Measurements from ENCODE around the gene GLB1L2. TPM values are rescaled to one million over a fixed set of nuclear protein-coding genes. Genes with fewer than 3 reads are reported as not detected.

The GLB1L2 gene
- total RNA-seq, 6 donors from 2014 or later = 3.1 to 11.6 (median 6.0) TPM

GRCh38 chr11:134380229-134380628 lies 48.4 kb downstream of the GLB1L2 start:
- 80 to 87% methylated on average over 7 to 11 of the region's 12 CpGs for WGBS, 2 donors
- ATAC-seq (ENCODE audit: low FRiP score in 2 of 2) (no peak), DNase-seq (no peak)
- TF ChIP-seq POLR2A (IDR thresholded peaks at IDR 0.05) (no peak), POLR2AphosphoS5 (IDR thresholded peaks at IDR 0.05) (no peak), CTCF (IDR thresholded peaks at IDR 0.05) (no peak), EP300 (IDR thresholded peaks at IDR 0.05) (no peak)
- Histone ChIP-seq H3K27ac (no peak overlapping the region), H3K4me3 (no peak overlapping the region), H3K9me3 (no peaks in the 10 kb centered on the region), H3K36me3 (no peaks in the 10 kb centered on the region), H3K27me3 (no peaks in the 10 kb centered on the region), H3K4me1 (no peaks in the 10 kb centered on the region)

- no peak overlapping the region for H3K4me3 ChIP-seq
- H3K27me3 ChIP-seq = no peaks in the 10 kb centered on the region
- no peak overlapping the region for H3K27ac ChIP-seq
- H3K9me3 ChIP-seq = no peaks in the 10 kb centered on the region
- TF ChIP-seq EP300 (IDR thresholded peaks at IDR 0.05) = no peak
- no peak for TF ChIP-seq POLR2AphosphoS5 (IDR thresholded peaks at IDR 0.05)
- TF ChIP-seq CTCF (IDR thresholded peaks at IDR 0.05) = no peak
- TF ChIP-seq POLR2A (IDR thresholded peaks at IDR 0.05) = no peak
- DNase-seq (no peak), ATAC-seq (ENCODE audit: low FRiP score in 2 of 2) (no peak)
- no peaks in the 10 kb centered on the region for H3K36me3 ChIP-seq
- no peaks in the 10 kb centered on the region for H3K4me1 ChIP-seq
- WGBS, 2 donors = 76 to 81% methylated on average over 4 of the region's 4 CpGs
These were observed 49.0 kb downstream of the GLB1L2 start for GRCh38 chr11:134380785-134381184.

GRCh38 chr11:134382257-134382656 lies 50.5 kb downstream of the GLB1L2 start:
- H3K27me3 ChIP-seq = no peaks in the 10 kb centered on the region
- no peaks in the 10 kb centered on the region for H3K4me1 ChIP-seq
- no peaks in the 10 kb centered on the region for H3K9me3 ChIP-seq
- H3K36me3 ChIP-seq = no peaks in the 10 kb centered on the region
- DNase-seq = no peak
- H3K27ac ChIP-seq = no peak overlapping the region
- no peak overlapping the region for H3K4me3 ChIP-seq
- ATAC-seq (ENCODE audit: low FRiP score in 2 of 2) = no peak
- TF ChIP-seq EP300 (IDR thresholded peaks at IDR 0.05) = no peak
- no peak for TF ChIP-seq CTCF (IDR thresholded peaks at IDR 0.05)
- TF ChIP-seq POLR2A (IDR thresholded peaks at IDR 0.05) = no peak
- TF ChIP-seq POLR2AphosphoS5 (IDR thresholded peaks at IDR 0.05) = no peak
- 84 to 88% methylated on average over 7 to 8 of the region's 8 CpGs for WGBS, 2 donors

GRCh38 chr11:134382830-134383229 lies 51.0 kb downstream of the GLB1L2 start:
- TF ChIP-seq POLR2A (IDR thresholded peaks at IDR 0.05) = no peak
- ATAC-seq (ENCODE audit: low FRiP score in 2 of 2) (no peak), DNase-seq (peak in 1 of 2 donors; percentile 76)
- Histone ChIP-seq H3K36me3 (no peaks in the 10 kb centered on the region), H3K4me1 (no peaks in the 10 kb centered on the region), H3K4me3 (no peak overlapping the region), H3K9me3 (no peaks in the 10 kb centered on the region), H3K27ac (no peak overlapping the region), H3K27me3 (no peaks in the 10 kb centered on the region)
- WGBS, 2 donors = 92 to 96% methylated on average over 24 of the region's 24 CpGs

GRCh38 chr11:134383576-134384221 lies 51.9 kb downstream of the GLB1L2 start:
- H3K27ac ChIP-seq = no peak overlapping the region
- 89 to 95% methylated on average over 68 to 78 of the region's 78 CpGs for WGBS, 2 donors
- TF ChIP-seq POLR2A (IDR thresholded peaks at IDR 0.05) (no peak), EP300 (IDR thresholded peaks at IDR 0.05) (no peak), CTCF (IDR thresholded peaks at IDR 0.05) (no peak), POLR2AphosphoS5 (IDR thresholded peaks at IDR 0.05) (no peak)
- H3K4me1 ChIP-seq = no peaks in the 10 kb centered on the region
- ATAC-seq (ENCODE audit: low FRiP score in 2 of 2) (no peak), DNase-seq (peak in 1 of 2 donors; percentile 86)
- H3K9me3 ChIP-seq = no peaks in the 10 kb centered on the region
- H3K36me3 ChIP-seq = no peaks in the 10 kb centered on the region
- no peak overlapping the region for H3K4me3 ChIP-seq
- no peaks in the 10 kb centered on the region for H3K27me3 ChIP-seq

Measured in upper lobe of left lung (tissue), 6 donors.